Caco-2 (cell line): ENCODE data around the gene DPYSL4. TPM values are rescaled to one million over a fixed set of nuclear protein-coding genes. Genes with fewer than 3 reads are reported as not detected.

Source experiments
- BruUV-seq: library from RNA; stranded (reverse); fragments of 400-500 nt; replicated peaks from 2 replicates; lab custom pipeline; 2021; lab: Mats Ljungman, UMichigan
- CTCF ChIA-PET: fragments of 300-600 bp; sonication (Branson Sonifier 250); formaldehyde crosslinking; loops from one replicate; lab custom pipeline; 2022; ENCODE audit warnings: antibody characterized with exemption; lab: Charles Lee
- POLR2A ChIA-PET: fragments of 300-600 bp; sonication (Branson Sonifier 250); formaldehyde crosslinking; loops from one replicate; lab custom pipeline; 2022; ENCODE audit warnings: antibody characterized with exemption; lab: Charles Lee
- DNase-seq, 2 experiments: peaks; one replicate each; pipeline versions ENCODE4 v3.0.0 to v3.0.0-alpha.2; 2020 to 2022
- H3K27me3 ChIP-seq: replicated peaks from 2 replicates; pipeline ENCODE4 v1.6.0; 2011; ENCODE audit warnings: low read length; ENCODE audit not compliant: control insufficient read depth, insufficient read depth
- H3K36me3 ChIP-seq: 2 replicates; pipeline ENCODE4 v1.5.1; 2011; ENCODE audit warnings: low read length; ENCODE audit not compliant: control insufficient read depth, insufficient read depth
- H3K4me1 ChIP-seq: fragments of 250-450 bp; sonication (Bioruptor Pico); 2 replicates; pipeline ENCODE4 v1.5.1; 2020; ENCODE audit warnings: mild to moderate bottlenecking
- H3K4me3 ChIP-seq: 2 replicates; pipeline ENCODE4 v1.5.1; 2011; ENCODE audit warnings: low read depth, mild to moderate bottlenecking, control low read depth, low read length
- H3K9me3 ChIP-seq: fragments of 250-450 bp; sonication (Bioruptor Pico); 2 replicates; pipeline ENCODE4 v1.5.1; 2020; ENCODE audit warnings: mild to moderate bottlenecking, moderate library complexity
- H3K27ac Mint-ChIP-seq: one replicate; pipeline ENCODE4 v1.8.0; 2022; ENCODE audit warnings: mixed read lengths; ENCODE audit not compliant: unreplicated experiment
- H3K27me3 Mint-ChIP-seq: one replicate; pipeline ENCODE4 v1.8.0; 2022; ENCODE audit warnings: mixed read lengths; ENCODE audit not compliant: insufficient read depth, unreplicated experiment
- H3K36me3 Mint-ChIP-seq: one replicate; pipeline ENCODE4 v1.8.0; 2022; ENCODE audit warnings: mild to moderate bottlenecking, mixed read lengths; ENCODE audit not compliant: insufficient read depth, unreplicated experiment
- H3K4me1 Mint-ChIP-seq: one replicate; pipeline ENCODE4 v1.8.0; 2022; ENCODE audit warnings: low read depth, mixed read lengths; ENCODE audit not compliant: unreplicated experiment
- H3K4me3 Mint-ChIP-seq: one replicate; pipeline ENCODE4 v1.8.0; 2022; ENCODE audit warnings: mild to moderate bottlenecking, moderate library complexity, mixed read lengths; ENCODE audit not compliant: unreplicated experiment
- H3K9me3 Mint-ChIP-seq: one replicate; pipeline ENCODE4 v1.8.0; 2022; ENCODE audit warnings: mixed read lengths; ENCODE audit not compliant: unreplicated experiment
- CTCF ChIP-seq, 2 experiments: fragments of 200-600 bp in 1 of 2; IDR thresholded peaks; 1 replicate in 1 of 2; 2 replicates in 1 of 2; pipeline versions ENCODE4 v1.5.1 to v1.8.0; 2011 to 2022; ENCODE audit warnings: antibody characterized with exemption in 1 of 2, control low read depth in 1 of 2, inconsistent platforms in 1 of 2, low read depth in 1 of 2, low read length in 1 of 2, mild to moderate bottlenecking in 1 of 2, moderate library complexity in 1 of 2; ENCODE audit not compliant: insufficient read depth in 1 of 2, severe bottlenecking in 1 of 2, unreplicated experiment in 1 of 2
- intact Hi-C: fragments of 100-400 bp; cut with micrococcal nuclease; formaldehyde crosslinking; loops from one replicate; pipeline ENCODE4 v1.10.0; 2022; ENCODE audit not compliant: unreplicated experiment
- total RNA-seq: library from RNA; stranded (reverse); gene quantifications from 2 replicates; pipeline ENCODE4 v1.2.3, GENCODE V29; 2022

Gene DPYSL4
- total RNA-seq, 1 experiment from 2014 or later: not detected

GRCh38 chr10:132179551-132180392 is 7.0 kb upstream of the DPYSL4 start:
- intact Hi-C loops: no loop called here
- H3K27ac Mint-ChIP-seq: no peak overlapping the region
- BruUV-seq: no TSS peak
- DNase-seq: no peak
- ChIA-PET POLR2A (no interaction called here), CTCF (no interaction called here)
- no peak for TF ChIP-seq CTCF (IDR thresholded peaks at IDR 0.05; ENCODE audit: insufficient read depth in 1 of 2, low read depth in 1 of 2, low read length in 1 of 2, severe bottlenecking in 1 of 2, unreplicated experiment in 1 of 2)
- H3K4me3 Mint-ChIP-seq: no peak overlapping the region
- H3K9me3 Mint-ChIP-seq: no peaks in the 10 kb centered on the region
- Histone ChIP-seq H3K4me3 (no peak overlapping the region), H3K4me1 (no peaks in the 10 kb centered on the region), H3K36me3 (no peaks in the 10 kb centered on the region), H3K9me3 (peaks cover 1% of the 10 kb centered on the region; the same call in 1 of the 2 replicates), H3K27me3 (no peaks in the 10 kb centered on the region; the same call in 1 of the 2 replicates)
- H3K36me3 Mint-ChIP-seq: peaks cover 6% of the 10 kb centered on the region
- no peaks in the 10 kb centered on the region for H3K4me1 Mint-ChIP-seq
- peaks cover 25% of the 10 kb centered on the region for H3K27me3 Mint-ChIP-seq

GRCh38 chr10:132180736-132181135 is 6.0 kb upstream of the DPYSL4 start:
- POLR2A ChIA-PET: no interaction called here
- Mint-ChIP-seq H3K27ac (no peak overlapping the region), H3K36me3 (no peaks in the 10 kb centered on the region), H3K4me1 (no peaks in the 10 kb centered on the region), H3K27me3 (peaks cover 28% of the 10 kb centered on the region), H3K4me3 (no peak overlapping the region), H3K9me3 (no peaks in the 10 kb centered on the region)
- Histone ChIP-seq H3K36me3 (no peaks in the 10 kb centered on the region), H3K27me3 (no peaks in the 10 kb centered on the region; the same call in 1 of the 2 replicates), H3K4me3 (no peak overlapping the region), H3K4me1 (no peaks in the 10 kb centered on the region), H3K9me3 (no peaks in the 10 kb centered on the region)
- intact Hi-C loops: no loop called here
- no TSS peak for BruUV-seq
- CTCF ChIA-PET: no interaction called here
- no peak for TF ChIP-seq CTCF (IDR thresholded peaks at IDR 0.05; ENCODE audit: insufficient read depth in 1 of 2, low read depth in 1 of 2, low read length in 1 of 2, severe bottlenecking in 1 of 2, unreplicated experiment in 1 of 2)
- DNase-seq: no peak

GRCh38 chr10:132181691-132182425 is 4.9 kb upstream of the DPYSL4 start:
- H3K4me3 Mint-ChIP-seq: no peak overlapping the region
- H3K27ac Mint-ChIP-seq: no peak overlapping the region
- DNase-seq: no peak
- Histone ChIP-seq H3K27me3 (no peaks in the 10 kb centered on the region; the same call in 1 of the 2 replicates), H3K4me1 (no peaks in the 10 kb centered on the region), H3K36me3 (no peaks in the 10 kb centered on the region), H3K9me3 (no peaks in the 10 kb centered on the region), H3K4me3 (no peak overlapping the region)
- no peaks in the 10 kb centered on the region for H3K4me1 Mint-ChIP-seq
- POLR2A ChIA-PET: no interaction called here
- H3K36me3 Mint-ChIP-seq: no peaks in the 10 kb centered on the region
- H3K9me3 Mint-ChIP-seq: no peaks in the 10 kb centered on the region
- CTCF ChIA-PET: no interaction called here
- intact Hi-C loops: no loop called here
- no peak for TF ChIP-seq CTCF (IDR thresholded peaks at IDR 0.05; ENCODE audit: insufficient read depth in 1 of 2, low read depth in 1 of 2, low read length in 1 of 2, severe bottlenecking in 1 of 2, unreplicated experiment in 1 of 2)
- H3K27me3 Mint-ChIP-seq: peaks cover 22% of the 10 kb centered on the region
- BruUV-seq: no TSS peak
